ENCODE data around the gene NRXN3. TPM values are rescaled to one million over a fixed set of nuclear protein-coding genes. Genes with fewer than 3 reads are reported as not detected.
"Not testable (repeated sequence)": the region's sequence is repeated elsewhere in the genome, so short reads cannot be mapped to it uniquely, and the experiment has no call there.

NRXN3 gene
- total RNA-seq, 2 donors from 2014 or later, result 1.3 to 2.3 TPM

DNA sequence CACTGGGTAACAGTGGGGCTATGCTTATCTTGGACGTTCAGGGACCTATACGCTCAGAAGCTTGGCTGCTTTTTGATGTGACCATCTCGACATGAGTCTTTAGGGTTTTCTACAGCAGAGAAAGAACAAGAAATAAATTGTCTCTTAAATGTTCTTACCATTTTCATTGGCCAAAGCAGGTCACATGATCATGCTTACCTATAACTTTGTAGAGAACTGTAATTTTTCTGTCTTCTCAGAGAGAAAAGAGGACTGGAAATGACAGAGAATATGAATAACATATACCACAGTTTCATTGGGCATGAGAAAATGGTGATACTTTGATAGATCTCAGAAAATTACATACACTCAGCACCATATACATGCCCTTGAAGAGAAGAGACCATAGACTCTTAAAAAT lies 390.9 kb downstream of the NRXN3 start:
- Histone ChIP-seq H3K4me3 (no peak overlapping the region), H3K27ac (no peak overlapping the region), H3K36me3 (replicated peaks in 1 of 2; ENCODE audit: insufficient read depth in 1 of 2, low read depth in 2 of 2) (no peaks in the 10 kb centered on the region), H3K27me3 (no peaks in the 10 kb centered on the region), H3K9me3 (no peaks in the 10 kb centered on the region), H3K4me1 (peaks cover 2% of the 10 kb centered on the region)
- WGBS, 2 donors, result 62% methylated on average over 3 of the region's 3 CpGs
- DNase-seq (no peak), ATAC-seq (no peak)
- no peak for TF ChIP-seq POLR2A (IDR thresholded peaks at IDR 0.05)
- TF ChIP-seq, protein P1, sequence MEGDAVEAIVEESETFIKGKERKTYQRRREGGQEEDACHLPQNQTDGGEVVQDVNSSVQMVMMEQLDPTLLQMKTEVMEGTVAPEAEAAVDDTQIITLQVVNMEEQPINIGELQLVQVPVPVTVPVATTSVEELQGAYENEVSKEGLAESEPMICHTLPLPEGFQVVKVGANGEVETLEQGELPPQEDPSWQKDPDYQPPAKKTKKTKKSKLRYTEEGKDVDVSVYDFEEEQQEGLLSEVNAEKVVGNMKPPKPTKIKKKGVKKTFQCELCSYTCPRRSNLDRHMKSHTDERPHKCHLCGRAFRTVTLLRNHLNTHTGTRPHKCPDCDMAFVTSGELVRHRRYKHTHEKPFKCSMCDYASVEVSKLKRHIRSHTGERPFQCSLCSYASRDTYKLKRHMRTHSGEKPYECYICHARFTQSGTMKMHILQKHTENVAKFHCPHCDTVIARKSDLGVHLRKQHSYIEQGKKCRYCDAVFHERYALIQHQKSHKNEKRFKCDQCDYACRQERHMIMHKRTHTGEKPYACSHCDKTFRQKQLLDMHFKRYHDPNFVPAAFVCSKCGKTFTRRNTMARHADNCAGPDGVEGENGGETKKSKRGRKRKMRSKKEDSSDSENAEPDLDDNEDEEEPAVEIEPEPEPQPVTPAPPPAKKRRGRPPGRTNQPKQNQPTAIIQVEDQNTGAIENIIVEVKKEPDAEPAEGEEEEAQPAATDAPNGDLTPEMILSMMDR (IDR thresholded peaks at IDR 0.05), result no peak
- intact Hi-C loops (cut with DNase I), result loop anchor here (10.0 kb wide), 1 partner anchor 696 kb away; no protein-coding TSS in a partner anchor

DNA sequence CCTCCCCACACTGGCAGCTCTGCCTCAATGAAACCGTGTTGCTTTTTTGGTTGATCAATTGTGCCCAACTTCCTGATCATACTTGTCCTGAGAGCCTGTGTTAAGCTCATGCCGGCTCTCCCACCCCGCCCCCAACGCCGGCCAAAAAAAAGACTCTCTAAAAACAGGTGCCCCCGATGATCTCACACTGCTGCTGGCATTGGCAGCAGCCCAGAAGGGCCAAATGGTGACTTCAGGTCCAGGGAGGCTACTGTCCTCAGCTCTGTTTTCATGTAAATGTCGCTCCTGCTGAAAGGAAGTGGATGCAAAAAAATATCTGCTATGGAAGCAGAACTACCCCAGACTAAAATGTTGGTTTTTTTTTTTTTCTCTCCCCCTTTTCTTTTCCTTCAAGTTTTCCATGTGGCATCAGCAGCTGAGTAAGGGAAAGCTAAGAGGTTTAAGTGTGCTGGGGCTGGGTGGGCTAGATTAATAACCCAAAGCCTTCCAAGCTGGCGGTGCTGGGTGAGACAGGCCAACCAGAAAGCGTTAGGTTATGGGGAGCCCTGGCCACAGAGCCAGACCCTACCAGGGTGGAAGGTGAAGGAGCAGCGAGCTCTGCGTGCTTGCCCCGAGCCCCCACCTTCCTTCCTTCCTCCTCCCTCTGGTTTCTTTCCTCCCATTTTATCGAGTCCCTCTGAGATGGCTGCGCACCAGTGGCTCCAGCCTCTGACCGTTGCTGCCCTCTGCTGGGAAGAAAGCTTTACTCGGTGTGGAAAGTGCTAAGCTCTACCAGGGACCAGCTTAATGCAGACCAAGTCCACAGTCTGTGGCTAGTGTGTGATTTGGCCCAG lies 396.1 kb downstream of the NRXN3 start:
- Histone ChIP-seq H3K27ac (no peak overlapping the region), H3K9me3 (no peaks in the 10 kb centered on the region), H3K36me3 (replicated peaks in 1 of 2; ENCODE audit: insufficient read depth in 1 of 2, low read depth in 2 of 2) (no peaks in the 10 kb centered on the region), H3K4me1 (peaks cover 6% of the 10 kb centered on the region), H3K4me3 (no peak overlapping the region), H3K27me3 (no peaks in the 10 kb centered on the region)
- intact Hi-C loops (cut with DNase I), result loop anchor here (10.0 kb wide), 1 partner anchor 701 kb away; no protein-coding TSS in a partner anchor
- DNase-seq (peak; percentile 78 to 84 (median 80)), ATAC-seq (peak; percentile 93)
- TF ChIP-seq, protein P1 (IDR thresholded peaks at IDR 0.05), result peak; percentile 59 to 81 (median 71)
- no peak for TF ChIP-seq POLR2A (IDR thresholded peaks at IDR 0.05)
- WGBS, 2 donors, result 28 to 33% methylated on average over 16 of the region's 16 CpGs

DNA sequence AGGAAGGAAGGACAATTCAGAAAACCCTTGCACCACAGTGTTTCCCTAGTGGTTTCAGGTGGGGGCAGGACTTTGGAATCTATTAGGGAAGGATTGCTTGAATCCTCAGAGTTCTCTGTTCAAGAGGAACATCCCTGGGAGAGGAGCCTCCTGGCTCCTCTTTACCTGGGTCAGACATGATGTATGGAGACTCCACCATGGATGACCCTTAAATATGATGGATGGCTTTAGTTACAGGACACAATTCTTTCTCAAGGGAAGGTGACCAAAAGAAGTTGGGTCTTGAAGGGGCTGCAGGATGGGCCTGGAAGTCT lies 396.6 kb downstream of the NRXN3 start:
- ATAC-seq, result peak; percentile 6
- no peaks in the 10 kb centered on the region for H3K27me3 ChIP-seq
- TF ChIP-seq, protein P1 (IDR thresholded peaks at IDR 0.05), result peak in 1 of 7 experiments; percentile 21
- no peak for TF ChIP-seq POLR2A (IDR thresholded peaks at IDR 0.05)
- H3K36me3 ChIP-seq (replicated peaks in 1 of 2; ENCODE audit: insufficient read depth in 1 of 2, low read depth in 2 of 2), result no peaks in the 10 kb centered on the region
- H3K9me3 ChIP-seq, result no peaks in the 10 kb centered on the region
- no peak for DNase-seq
- no peak overlapping the region for H3K4me3 ChIP-seq
- peaks cover 6% of the 10 kb centered on the region for H3K4me1 ChIP-seq
- H3K27ac ChIP-seq, result no peak overlapping the region
- intact Hi-C loops (cut with DNase I), result loop anchor here (10.0 kb wide), 1 partner anchor 702 kb away; no protein-coding TSS in a partner anchor

DNA sequence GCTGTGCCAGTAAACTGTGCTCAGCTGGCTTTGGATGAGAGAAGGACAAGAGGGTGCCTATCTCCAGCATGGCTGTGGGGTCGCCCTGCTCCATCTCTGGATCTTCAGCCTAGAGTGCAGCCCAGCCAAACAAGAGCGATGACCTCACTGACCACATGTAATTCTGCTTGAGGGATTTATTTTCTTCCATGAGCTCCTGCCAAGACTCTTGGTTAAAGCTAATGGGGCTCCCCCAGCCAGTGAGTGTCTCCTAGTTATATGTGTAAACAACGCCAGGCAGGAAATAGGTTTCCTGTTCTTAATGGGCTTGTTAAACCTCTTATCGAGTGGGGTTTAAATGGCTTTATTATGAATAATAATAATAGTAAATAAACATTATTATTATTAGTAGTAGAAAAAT lies 397.2 kb downstream of the NRXN3 start:
- no peak for DNase-seq
- intact Hi-C loops (cut with DNase I), result loop anchor here (10.0 kb wide), 1 partner anchor 703 kb away; no protein-coding TSS in a partner anchor
- Histone ChIP-seq H3K9me3 (no peaks in the 10 kb centered on the region), H3K36me3 (replicated peaks in 1 of 2; ENCODE audit: insufficient read depth in 1 of 2, low read depth in 2 of 2) (no peaks in the 10 kb centered on the region), H3K27me3 (no peaks in the 10 kb centered on the region), H3K4me3 (no peak overlapping the region), H3K4me1 (peaks cover 6% of the 10 kb centered on the region), H3K27ac (no peak overlapping the region)
- WGBS, 2 donors, result 45 to 46% methylated on average over 4 of the region's 4 CpGs
- ATAC-seq, result no peak
- TF ChIP-seq, protein P1 (IDR thresholded peaks at IDR 0.05), result no peak
- TF ChIP-seq POLR2A (IDR thresholded peaks at IDR 0.05), result no peak

DNA sequence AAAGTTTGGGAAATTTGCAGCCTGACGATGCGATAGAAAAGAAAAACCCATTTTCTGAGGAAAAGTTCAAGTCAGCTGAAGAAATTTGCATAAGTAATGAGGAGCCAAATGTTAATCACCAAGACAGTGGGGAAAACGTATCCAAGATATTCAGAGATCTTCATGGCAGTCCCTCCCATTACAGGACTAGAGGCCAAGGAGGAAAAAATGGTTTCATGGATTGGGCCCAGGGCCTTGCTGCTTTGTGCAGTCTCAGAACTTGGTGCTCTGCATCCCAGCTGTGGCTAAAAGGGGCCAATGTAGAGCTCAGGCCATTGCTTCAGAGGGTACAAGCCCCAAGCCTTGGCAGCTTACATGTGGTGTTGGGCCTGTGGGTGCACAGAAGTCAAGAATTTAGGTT lies 403.6 kb downstream of the NRXN3 start:
- H3K9me3 ChIP-seq, result peaks cover 0 to 10% (median 0%) of the 10 kb centered on the region in 3 donors
- H3K27me3 ChIP-seq; DNase-seq; ATAC-seq; H3K4me3 ChIP-seq; intact Hi-C loops (cut with DNase I); H3K4me1 ChIP-seq; H3K27ac ChIP-seq; H3K36me3 ChIP-seq (replicated peaks in 1 of 2; ENCODE audit: insufficient read depth in 1 of 2, low read depth in 2 of 2): not testable (repeated sequence)
- 80 to 87% methylated on average over 3 of the region's 3 CpGs for WGBS, 2 donors

Data from body of pancreas (tissue), 4 donors.